GM23338 (cell line): ENCODE data around the gene FAN1. TPM values are rescaled to one million over a fixed set of nuclear protein-coding genes. Genes with fewer than 3 reads are reported as not detected.

Experiments used
- ATAC-seq: fragments of 200-7000 bp; cut with Tn5 transposase; 3 replicates; pipeline ENCODE4 v1.9.1; 2020
- DNase-seq: peaks from one replicate; pipeline ENCODE4 v3.0.0-alpha.2; 2015; ENCODE audit warnings: low spot score
- H2AFZ ChIP-seq: fragments of 200-600 bp; sonication (generic); 2 replicates; pipeline ENCODE4 v1.8.0; 2016; ENCODE audit warnings: antibody characterized with exemption, mild to moderate bottlenecking, moderate library complexity
- H3F3A ChIP-seq: fragments of 200-600 bp; sonication (generic); replicated peaks from 2 replicates; pipeline ENCODE4 v1.8.0; 2017; ENCODE audit warnings: antibody characterized with exemption, mixed run types, low read depth
- H3K27ac ChIP-seq: fragments of 200-600 bp; sonication (generic); 2 replicates; pipeline ENCODE4 v1.6.1; 2016; ENCODE audit warnings: low read depth
- H3K27me3 ChIP-seq: fragments of 200-600 bp; sonication (generic); 2 replicates; pipeline ENCODE4 v1.8.0; 2016; ENCODE audit warnings: mild to moderate bottlenecking, mixed run types, moderate library complexity; ENCODE audit not compliant: insufficient read depth
- H3K36me3 ChIP-seq: fragments of 200-600 bp; sonication (generic); 2 replicates; pipeline ENCODE4 v1.8.0; 2016; ENCODE audit warnings: mild to moderate bottlenecking; ENCODE audit not compliant: insufficient read depth
- H3K4me1 ChIP-seq: fragments of 200-600 bp; sonication (generic); 2 replicates; pipeline ENCODE4 v1.8.0; 2016; ENCODE audit warnings: mild to moderate bottlenecking, moderate library complexity; ENCODE audit not compliant: insufficient read depth
- H3K4me2 ChIP-seq: fragments of 200-600 bp; sonication (generic); 2 replicates; pipeline ENCODE4 v1.7.1; 2017; ENCODE audit warnings: mixed run types
- H3K4me3 ChIP-seq: fragments of 200-600 bp; sonication (generic); 2 replicates; pipeline ENCODE4 v1.6.1; 2016; ENCODE audit warnings: mixed run types
- H3K79me2 ChIP-seq: fragments of 200-600 bp; sonication (generic); replicated peaks from 2 replicates; pipeline ENCODE4 v1.8.0; 2017; ENCODE audit warnings: mild to moderate bottlenecking; ENCODE audit not compliant: insufficient read depth
- H3K9me2 ChIP-seq: fragments of 200-600 bp; sonication (generic); 2 replicates; pipeline ENCODE4 v1.8.0; 2017; ENCODE audit not compliant: insufficient read depth
- H4K20me1 ChIP-seq: fragments of 200-600 bp; sonication (generic); replicated peaks from 2 replicates; pipeline ENCODE4 v1.8.0; 2017; ENCODE audit warnings: mild to moderate bottlenecking; ENCODE audit not compliant: insufficient read depth
- H3K27ac Mint-ChIP-seq: 2 replicates; pipeline ENCODE4 v1.8.0; 2020; ENCODE audit warnings: inconsistent platforms, mild to moderate bottlenecking, moderate library complexity, mixed read lengths
- H3K27me3 Mint-ChIP-seq: 3 replicates; pipeline ENCODE4 v1.8.0; 2022; ENCODE audit warnings: low read depth, mild to moderate bottlenecking, moderate library complexity, mixed read lengths, inconsistent platforms; ENCODE audit not compliant: insufficient read depth, poor library complexity
- H3K36me3 Mint-ChIP-seq: 3 replicates; pipeline ENCODE4 v1.8.0; 2021; ENCODE audit warnings: low read depth, mild to moderate bottlenecking, inconsistent platforms, moderate library complexity, mixed read lengths
- H3K4me1 Mint-ChIP-seq: 3 replicates; pipeline ENCODE4 v1.8.0; 2020; ENCODE audit warnings: mild to moderate bottlenecking, inconsistent platforms, mixed read lengths
- H3K4me3 Mint-ChIP-seq: 3 replicates; pipeline ENCODE4 v1.8.0; 2021; ENCODE audit warnings: moderate library complexity, mild to moderate bottlenecking, inconsistent platforms, mixed read lengths
- H3K9me3 Mint-ChIP-seq: 3 replicates; pipeline ENCODE4 v1.8.0; 2020; ENCODE audit warnings: moderate library complexity, mild to moderate bottlenecking, inconsistent platforms, mixed read lengths
- CTCF ChIP-seq, 2 experiments: fragments of 200-600 bp in 1 of 2; sonication (generic) in 1 of 2; conservative IDR thresholded peaks; 2 replicates each; pipeline versions ENCODE4 v1.5.1 to v1.6.1; 2016 to 2017; ENCODE audit warnings: antibody characterized with exemption in 2 of 2, low read depth in 2 of 2, mild to moderate bottlenecking in 2 of 2, moderate library complexity in 1 of 2
- ETS1 ChIP-seq: IDR thresholded peaks from 2 replicates; pipeline ENCODE4 v1.6.1; 2016; ENCODE audit warnings: antibody characterized with exemption
- EZH2 ChIP-seq: fragments of 200-600 bp; sonication (generic); IDR thresholded peaks from one replicate; pipeline ENCODE4 v1.8.0; 2017; ENCODE audit warnings: antibody characterized with exemption, mild to moderate bottlenecking, low read depth; ENCODE audit not compliant: unreplicated experiment
- EZH2phosphoT487 ChIP-seq: fragments of 200-600 bp; sonication (generic); IDR thresholded peaks from one replicate; pipeline ENCODE4 v1.8.1; 2018; ENCODE audit warnings: antibody characterized with exemption; ENCODE audit not compliant: unreplicated experiment
- JUNB ChIP-seq: IDR thresholded peaks from one replicate; pipeline ENCODE4 v1.6.1; 2016; ENCODE audit warnings: antibody characterized with exemption; ENCODE audit not compliant: unreplicated experiment
- REST ChIP-seq: IDR thresholded peaks from one replicate; pipeline ENCODE4 v1.6.1; 2018; ENCODE audit warnings: antibody characterized with exemption; ENCODE audit not compliant: unreplicated experiment
- STAT1 ChIP-seq: IDR thresholded peaks from one replicate; pipeline ENCODE4 v1.6.1; 2016; ENCODE audit warnings: antibody characterized with exemption; ENCODE audit not compliant: unreplicated experiment
- ZNF114 ChIP-seq: fragments of 250-450 bp; sonication (Bioruptor Pico); IDR thresholded peaks from 2 replicates; pipeline ENCODE4 v1.5.0; 2020; ENCODE audit warnings: mild to moderate bottlenecking, moderate library complexity
- ZNF331 ChIP-seq: fragments of 250-450 bp; sonication (Bioruptor Pico); IDR thresholded peaks from 2 replicates; pipeline ENCODE4 v1.5.0; 2020; ENCODE audit warnings: low read depth, mild to moderate bottlenecking, moderate library complexity
- polyA plus RNA-seq: library from polyadenylated mRNA; unstranded; fragments of >200 nt; fragmentation: Nextera tagmentation; extraction: Ambion mirVana; gene quantifications from 2 replicates; pipeline ENCODE4 v1.2.1, GENCODE V29; 2016
- total RNA-seq: library from RNA; depleted of rRNA; stranded (reverse); fragments of >200 nt; shearing (Covaris generic); gene quantifications from 2 replicates; pipeline ENCODE4 v1.2.3, GENCODE V29; 2014

The FAN1 gene
- total and polyA plus RNA-seq, 2 experiments from 2014 or later, result 9.1 to 29.2 TPM

- Histone ChIP-seq H3F3A (no peaks in the 10 kb centered on the region), H3K4me3 (no peak overlapping the region), H4K20me1 (0 out of 2 replicates have a peak, but pooled peaks cover 5% of the 10 kb centered on the region), H3K9me2 (no peaks in the 10 kb centered on the region), H3K36me3 (peaks cover 5% of the 10 kb centered on the region), H3K4me2 (no peak overlapping the region), H3K27me3 (no peaks in the 10 kb centered on the region), H3K79me2 (0 out of 2 replicates have a peak, but pooled peaks cover 5% of the 10 kb centered on the region), H2AFZ (no peak overlapping the region), H3K4me1 (peaks cover 4% of the 10 kb centered on the region; the same call in 1 of the 2 replicates), H3K27ac (no peak overlapping the region)
- TF ChIP-seq ZNF114, result no peak
- TF ChIP-seq CTCF (conservative IDR thresholded peaks at IDR 0.05; ENCODE audit: low read depth in 2 of 2), result peak; percentile 57 to 67
- Mint-ChIP-seq H3K27ac (no peak overlapping the region), H3K36me3 (peaks cover 31% of the 10 kb centered on the region), H3K9me3 (no peaks in the 10 kb centered on the region), H3K4me1 (peaks cover 14% of the 10 kb centered on the region; the same call in 2 of the 3 replicates), H3K27me3 (peaks cover 2% of the 10 kb centered on the region), H3K4me3 (no peak overlapping the region)
- peak; percentile 41 for DNase-seq
- no peak for ATAC-seq
These were observed 2.1 kb downstream of the FAN1 start for GRCh38 chr15:30905821-30906220.

- Histone ChIP-seq H3K4me2 (no peak overlapping the region), H3F3A (no peaks in the 10 kb centered on the region), H3K4me3 (no peak overlapping the region), H3K27ac (no peak overlapping the region), H4K20me1 (0 out of 2 replicates have a peak, but pooled peaks cover 5% of the 10 kb centered on the region), H3K27me3 (no peaks in the 10 kb centered on the region), H2AFZ (no peak overlapping the region), H3K79me2 (0 out of 2 replicates have a peak, but pooled peaks cover 5% of the 10 kb centered on the region), H3K36me3 (peaks cover 5% of the 10 kb centered on the region), H3K4me1 (peaks cover 4% of the 10 kb centered on the region; the same call in 1 of the 2 replicates), H3K9me2 (no peaks in the 10 kb centered on the region)
- no peak for ATAC-seq
- Mint-ChIP-seq H3K4me3 (no peak overlapping the region), H3K27ac (no peak overlapping the region), H3K4me1 (peaks cover 14% of the 10 kb centered on the region; the same call in 2 of the 3 replicates), H3K36me3 (peaks cover 31% of the 10 kb centered on the region), H3K27me3 (peaks cover 2% of the 10 kb centered on the region), H3K9me3 (no peaks in the 10 kb centered on the region)
- no peak for DNase-seq
- TF ChIP-seq EZH2phosphoT487, result no peak
- TF ChIP-seq CTCF (conservative IDR thresholded peaks at IDR 0.05; ENCODE audit: low read depth in 2 of 2), result no peak
- TF ChIP-seq REST, result no peak
- no peak for TF ChIP-seq ZNF331 (CRISPR knock-in tag)
- no peak for TF ChIP-seq EZH2
- no peak for TF ChIP-seq ETS1
- TF ChIP-seq JUNB, result no peak
- TF ChIP-seq STAT1, result no peak
These were observed 2.7 kb downstream of the FAN1 start for GRCh38 chr15:30906366-30906765.
